ENCODE data around the gene NUDCD3.

NUDCD3 gene

DNA sequence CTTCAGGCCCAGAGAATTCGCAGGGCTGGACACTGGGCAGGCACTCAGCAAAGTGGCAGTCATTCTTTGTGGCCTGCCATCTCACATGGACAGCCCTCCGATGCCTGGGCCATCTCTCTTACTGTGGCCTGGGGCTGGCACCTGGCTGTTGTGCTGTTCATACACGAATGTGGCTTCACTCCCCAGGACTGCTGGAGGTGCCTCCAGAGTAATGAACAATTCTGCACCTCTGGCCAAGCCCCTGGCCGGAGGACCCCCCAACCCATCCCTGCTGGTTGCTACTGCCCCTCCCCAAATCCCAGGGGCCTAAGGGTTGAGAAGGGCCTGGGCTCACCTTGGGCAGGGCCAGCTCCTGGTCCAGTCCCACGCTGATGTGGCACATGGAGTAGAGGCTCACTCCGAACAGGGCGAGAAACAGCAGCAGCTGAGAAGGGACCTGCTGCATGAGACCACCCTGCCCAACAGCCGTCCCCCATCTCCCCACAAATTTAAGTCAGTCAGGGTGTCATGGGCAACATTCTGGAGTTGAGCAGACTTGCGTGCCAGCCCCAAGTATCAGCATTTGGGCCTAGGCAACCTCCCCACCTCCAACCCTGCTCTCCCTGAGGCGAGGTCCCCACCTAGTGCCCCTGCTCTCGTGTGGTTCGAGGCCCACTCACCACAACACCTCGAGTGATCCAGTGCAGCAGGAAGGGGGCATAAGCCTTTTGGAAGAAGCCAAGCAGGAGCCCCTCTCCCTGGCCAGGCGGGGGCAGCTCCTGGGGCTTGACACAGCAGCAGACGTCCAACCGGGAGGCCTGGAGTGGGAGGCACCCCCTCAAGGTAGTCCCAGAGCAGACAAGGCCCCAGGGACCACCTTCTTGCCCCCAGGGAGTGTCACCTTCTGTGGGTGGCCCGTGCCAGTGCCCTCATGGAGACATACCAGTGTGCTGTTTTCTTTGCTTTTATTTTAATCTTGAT lies 41.2 kb upstream of the NUDCD3 start:
- H3K27me3 ChIP-seq, result no peaks in the 10 kb centered on the region
- no peak for DNase-seq
- TF ChIP-seq, protein P1, sequence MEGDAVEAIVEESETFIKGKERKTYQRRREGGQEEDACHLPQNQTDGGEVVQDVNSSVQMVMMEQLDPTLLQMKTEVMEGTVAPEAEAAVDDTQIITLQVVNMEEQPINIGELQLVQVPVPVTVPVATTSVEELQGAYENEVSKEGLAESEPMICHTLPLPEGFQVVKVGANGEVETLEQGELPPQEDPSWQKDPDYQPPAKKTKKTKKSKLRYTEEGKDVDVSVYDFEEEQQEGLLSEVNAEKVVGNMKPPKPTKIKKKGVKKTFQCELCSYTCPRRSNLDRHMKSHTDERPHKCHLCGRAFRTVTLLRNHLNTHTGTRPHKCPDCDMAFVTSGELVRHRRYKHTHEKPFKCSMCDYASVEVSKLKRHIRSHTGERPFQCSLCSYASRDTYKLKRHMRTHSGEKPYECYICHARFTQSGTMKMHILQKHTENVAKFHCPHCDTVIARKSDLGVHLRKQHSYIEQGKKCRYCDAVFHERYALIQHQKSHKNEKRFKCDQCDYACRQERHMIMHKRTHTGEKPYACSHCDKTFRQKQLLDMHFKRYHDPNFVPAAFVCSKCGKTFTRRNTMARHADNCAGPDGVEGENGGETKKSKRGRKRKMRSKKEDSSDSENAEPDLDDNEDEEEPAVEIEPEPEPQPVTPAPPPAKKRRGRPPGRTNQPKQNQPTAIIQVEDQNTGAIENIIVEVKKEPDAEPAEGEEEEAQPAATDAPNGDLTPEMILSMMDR (IDR thresholded peaks at IDR 0.05; ENCODE audit: low read depth, low read length), result no peak
- H3K4me1 ChIP-seq, result no peaks in the 10 kb centered on the region
- H3K36me3 ChIP-seq, result no peaks in the 10 kb centered on the region
- no peaks in the 10 kb centered on the region for H3K9me3 ChIP-seq
- no peak overlapping the region for H3K4me3 ChIP-seq (ENCODE audit: low read depth, low read length)

DNA sequence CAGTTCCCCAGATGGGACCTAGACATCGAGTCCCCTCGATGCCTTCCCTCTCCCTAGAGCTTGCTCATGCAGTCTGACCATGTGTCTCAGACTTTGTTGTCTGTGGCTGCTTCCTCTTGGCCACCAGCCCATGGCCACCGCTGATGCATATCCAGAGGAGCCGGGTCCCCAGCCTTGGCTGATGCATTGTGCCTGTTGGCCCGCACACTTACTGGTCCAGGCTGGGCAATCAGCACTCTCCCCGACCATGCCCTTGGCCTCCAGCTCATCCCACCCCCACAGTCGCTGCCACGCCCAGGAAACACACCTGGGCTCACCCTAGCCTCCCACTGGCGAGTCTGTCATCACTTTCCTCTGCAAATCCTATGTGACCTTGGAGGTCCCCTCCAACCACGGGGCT lies 40.5 kb upstream of the NUDCD3 start:
- DNase-seq, result no peak
- Histone ChIP-seq H3K4me3 (ENCODE audit: low read depth, low read length) (no peak overlapping the region), H3K4me1 (no peaks in the 10 kb centered on the region), H3K36me3 (no peaks in the 10 kb centered on the region), H3K27me3 (no peaks in the 10 kb centered on the region), H3K9me3 (no peaks in the 10 kb centered on the region)
- TF ChIP-seq, protein P1 (IDR thresholded peaks at IDR 0.05; ENCODE audit: low read depth, low read length), result no peak

DNA sequence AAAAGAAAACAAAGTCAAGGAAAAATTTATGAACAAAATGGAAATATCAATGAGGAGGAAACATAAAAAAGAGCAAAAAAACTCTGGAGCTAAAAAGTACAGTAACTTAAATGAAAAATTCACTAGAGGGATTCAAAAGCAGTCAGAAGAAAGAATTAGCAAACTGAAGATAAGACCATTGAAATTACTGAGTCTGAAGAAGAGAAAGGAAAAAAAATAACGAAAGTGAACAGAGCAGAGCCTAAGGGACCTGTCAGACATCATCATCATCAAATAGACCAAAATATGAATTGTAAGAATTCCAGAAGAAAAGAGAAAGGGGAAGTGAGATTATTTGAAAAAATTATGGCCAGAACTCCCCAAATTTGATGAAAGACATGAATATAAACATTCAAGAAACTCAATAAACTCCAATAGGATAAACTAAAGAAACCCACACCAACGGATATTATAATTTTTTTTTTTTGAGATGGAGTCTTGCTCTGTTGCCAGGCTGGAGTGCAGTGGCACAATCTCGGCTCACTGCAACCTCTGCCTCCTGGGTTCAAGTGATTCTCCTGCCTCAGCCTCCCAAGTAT lies 34.4 kb upstream of the NUDCD3 start:
- H3K36me3 ChIP-seq, result no peaks in the 10 kb centered on the region
- TF ChIP-seq, protein P1 (IDR thresholded peaks at IDR 0.05; ENCODE audit: low read depth, low read length), result no peak
- no peak for DNase-seq
- peaks cover 12% of the 10 kb centered on the region for H3K27me3 ChIP-seq
- no peaks in the 10 kb centered on the region for H3K4me1 ChIP-seq
- no peaks in the 10 kb centered on the region for H3K9me3 ChIP-seq
- no peak overlapping the region for H3K4me3 ChIP-seq (ENCODE audit: low read depth, low read length)

DNA sequence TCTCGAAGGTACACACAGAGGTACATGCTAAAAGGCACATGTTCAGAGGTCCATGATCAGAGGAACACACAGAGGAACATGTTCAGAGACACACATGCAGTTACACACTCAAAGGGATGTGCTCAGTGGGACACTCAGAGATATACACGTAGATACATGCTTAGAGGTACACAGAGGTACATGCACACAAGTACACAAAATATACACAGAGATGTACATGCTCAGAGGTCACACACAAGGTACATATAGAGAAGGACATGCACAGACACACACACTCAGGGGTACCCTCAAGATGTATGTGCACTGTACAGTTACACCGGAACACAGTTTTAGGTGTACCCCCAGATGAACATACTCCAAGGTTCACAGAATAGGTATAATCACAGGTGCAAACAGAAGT lies 31.9 kb upstream of the NUDCD3 start:
- TF ChIP-seq, protein P1 (IDR thresholded peaks at IDR 0.05; ENCODE audit: low read depth, low read length), result no peak

DNA sequence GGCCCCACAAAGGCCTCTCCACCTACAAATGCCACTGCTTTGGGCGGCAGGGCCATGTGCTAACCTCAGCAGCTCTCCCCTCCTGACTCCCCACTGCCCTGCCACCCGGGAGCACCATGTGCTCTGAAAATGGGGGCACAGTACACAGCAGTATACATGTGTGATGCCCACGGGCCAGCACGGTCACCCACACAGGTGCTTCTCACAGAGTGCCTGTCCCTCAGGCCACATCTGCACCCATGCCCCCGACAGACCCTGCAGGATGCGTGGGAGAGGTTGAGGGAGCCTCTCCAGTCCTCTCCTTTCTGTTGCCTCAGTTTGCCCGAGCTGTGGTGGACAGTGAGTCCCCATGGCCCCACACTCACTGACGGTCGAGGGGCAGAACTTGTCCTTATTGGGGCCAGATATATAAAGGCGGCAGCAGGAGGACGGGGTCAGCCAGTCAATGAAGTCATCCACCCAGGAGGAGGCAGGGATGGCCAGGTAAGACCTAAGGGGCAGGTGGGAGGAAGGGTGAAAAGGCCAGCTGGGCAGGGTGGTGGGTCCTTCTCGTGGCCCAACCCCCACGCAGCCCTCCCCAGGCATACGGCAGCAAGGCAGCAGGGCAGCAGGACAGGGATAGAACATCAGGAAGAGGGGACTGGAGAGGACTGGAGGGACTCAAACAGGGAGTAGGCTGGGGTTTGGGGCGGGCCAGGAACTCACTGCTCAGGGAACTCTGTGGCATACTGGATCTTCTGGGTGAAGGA lies 31.1 kb upstream of the NUDCD3 start:
- TF ChIP-seq, protein P1 (IDR thresholded peaks at IDR 0.05; ENCODE audit: low read depth, low read length), result no peak

More for the DNA sequence above, 31.9 kb upstream of the NUDCD3 start:
- no peak for DNase-seq
- no peaks in the 10 kb centered on the region for H3K36me3 ChIP-seq
- H3K27me3 ChIP-seq, result peaks cover 12% of the 10 kb centered on the region
- no peak overlapping the region for H3K4me3 ChIP-seq (ENCODE audit: low read depth, low read length)
- H3K4me1 ChIP-seq, result no peaks in the 10 kb centered on the region
- H3K9me3 ChIP-seq, result no peaks in the 10 kb centered on the region

More for the DNA sequence above, 31.1 kb upstream of the NUDCD3 start:
- Histone ChIP-seq H3K4me3 (ENCODE audit: low read depth, low read length) (no peak overlapping the region), H3K4me1 (no peaks in the 10 kb centered on the region), H3K9me3 (no peaks in the 10 kb centered on the region), H3K36me3 (no peaks in the 10 kb centered on the region), H3K27me3 (peaks cover 12% of the 10 kb centered on the region)
- no peak for DNase-seq

Measured in BE2C (cell line).